Raji (cell line): ENCODE results near the gene TREX2.

ENCODE experiments used
- POLR2A ChIP-seq: IDR thresholded peaks from 2 replicates; pipeline ENCODE4 v1.6.1; 2011; ENCODE audit warnings: low read depth, low read length, control low read depth; ENCODE audit not compliant: insufficient read depth

The TREX2 gene

DNA sequence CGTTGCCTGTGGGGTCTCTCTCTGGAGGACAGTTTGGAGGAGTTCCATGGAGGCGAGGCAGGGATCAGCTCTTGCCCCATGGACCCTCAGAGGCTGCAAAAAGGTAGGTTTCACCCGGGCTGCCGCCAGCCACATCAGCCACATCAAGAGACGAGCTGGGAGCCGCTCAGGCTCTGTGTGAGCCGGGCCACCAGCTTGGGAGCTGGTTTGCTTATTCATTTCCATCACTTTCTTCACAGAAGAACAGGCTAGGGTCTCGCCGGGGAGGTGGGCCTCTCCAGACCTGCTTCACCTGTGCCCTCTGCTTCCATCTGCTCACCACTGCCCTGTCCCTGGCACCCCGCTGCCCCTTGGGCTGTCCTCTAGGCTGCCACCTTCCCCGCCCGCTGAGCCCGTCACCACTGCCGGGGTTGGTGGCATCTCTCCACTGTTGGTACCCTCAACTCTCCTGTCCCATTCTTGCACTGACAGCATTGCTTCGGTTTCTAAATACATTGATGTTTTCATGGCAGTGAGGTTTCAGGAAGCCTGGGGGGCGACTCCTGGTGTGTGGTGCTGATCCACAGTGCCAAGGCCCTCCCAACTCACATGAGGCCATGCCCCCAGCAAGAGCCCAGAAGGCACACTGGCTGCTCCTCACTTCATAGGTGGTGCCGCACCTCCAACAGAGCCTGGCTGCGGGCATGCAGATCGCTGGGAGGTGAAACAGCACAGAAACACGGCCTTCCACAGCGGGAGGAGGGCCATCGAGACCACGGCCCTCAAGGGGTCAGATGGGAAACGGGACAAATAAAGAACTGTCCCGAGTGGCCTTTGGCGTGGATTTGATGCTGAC, 4.5 kb upstream of the TREX2 start:
- no peak for TF ChIP-seq POLR2A

DNA sequence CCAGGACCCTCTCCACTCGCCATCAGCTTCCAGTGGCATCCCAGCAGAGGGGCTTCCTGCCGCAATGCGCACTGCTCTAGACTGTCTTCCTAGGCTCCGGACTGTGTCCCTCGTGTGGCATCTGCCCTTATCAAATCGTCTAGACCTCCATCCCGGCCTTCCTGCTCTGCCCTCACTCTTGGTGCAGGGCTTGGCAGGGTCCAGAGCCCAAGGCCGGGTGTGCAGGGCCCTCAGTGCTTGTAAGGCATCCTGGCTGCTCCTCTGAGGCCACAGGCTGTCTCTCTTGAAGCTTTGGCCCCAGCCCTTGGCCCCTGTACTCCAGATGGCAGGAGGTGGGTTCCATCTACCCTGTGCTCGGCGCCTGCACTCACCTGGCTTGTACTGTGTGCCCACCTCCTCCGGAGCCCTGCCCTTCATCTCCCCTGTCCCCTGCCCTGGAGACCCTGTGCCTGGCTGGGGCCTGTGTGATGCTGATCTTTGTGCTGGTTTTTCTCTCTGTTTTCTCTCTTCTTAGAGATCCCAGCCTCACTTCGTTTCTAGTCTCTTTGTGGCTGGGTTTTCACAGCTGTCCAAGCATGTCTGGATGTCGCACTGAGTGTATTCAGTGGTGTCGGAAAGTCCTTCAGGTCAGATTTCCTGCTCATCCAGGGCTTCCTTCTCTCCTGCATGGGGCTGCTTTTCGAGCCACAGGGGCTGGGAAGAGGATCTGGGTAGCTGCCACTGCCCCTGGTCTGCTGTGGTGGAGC, 3.7 kb upstream of the TREX2 start:
- TF ChIP-seq POLR2A, result no peak

DNA sequence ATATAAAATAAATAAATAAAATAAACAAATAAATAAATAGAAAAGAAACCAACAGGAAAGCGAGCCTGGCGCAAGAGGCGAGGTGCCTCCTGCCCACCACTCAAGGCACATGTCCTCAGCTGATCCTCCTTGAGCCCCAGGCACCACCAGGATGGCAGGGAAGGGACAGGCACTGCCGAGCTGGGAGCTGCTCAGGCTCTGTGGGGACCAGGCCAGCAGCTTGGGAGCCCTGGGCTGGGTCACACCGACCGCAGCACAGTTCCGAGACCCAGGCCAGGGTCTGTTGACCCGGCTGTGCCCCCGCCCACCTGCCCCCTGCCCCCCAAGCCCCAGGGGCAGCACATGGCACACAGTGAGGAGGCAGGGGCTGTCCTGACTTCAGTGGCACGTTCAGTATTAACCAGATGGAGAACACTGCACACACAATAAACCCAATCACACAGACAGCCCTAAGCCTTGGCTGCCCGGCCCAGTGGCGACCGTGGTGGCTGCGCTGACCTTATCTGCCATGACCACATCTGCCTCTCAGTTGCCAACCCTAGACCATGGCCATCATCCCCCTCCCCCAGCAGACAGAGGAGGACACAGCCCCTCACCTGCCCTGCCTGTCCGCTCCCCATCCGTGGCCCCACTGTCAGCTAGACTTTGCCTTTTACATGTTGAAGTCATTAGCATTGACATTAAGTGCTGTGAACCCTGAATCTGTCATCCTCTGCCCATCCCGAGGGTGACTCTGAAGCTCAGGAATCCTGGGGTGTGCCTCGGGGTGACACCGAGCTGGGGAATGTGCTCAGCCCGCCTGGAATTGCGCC, 2.9 kb upstream of the TREX2 start:
- TF ChIP-seq POLR2A, result no peak

DNA sequence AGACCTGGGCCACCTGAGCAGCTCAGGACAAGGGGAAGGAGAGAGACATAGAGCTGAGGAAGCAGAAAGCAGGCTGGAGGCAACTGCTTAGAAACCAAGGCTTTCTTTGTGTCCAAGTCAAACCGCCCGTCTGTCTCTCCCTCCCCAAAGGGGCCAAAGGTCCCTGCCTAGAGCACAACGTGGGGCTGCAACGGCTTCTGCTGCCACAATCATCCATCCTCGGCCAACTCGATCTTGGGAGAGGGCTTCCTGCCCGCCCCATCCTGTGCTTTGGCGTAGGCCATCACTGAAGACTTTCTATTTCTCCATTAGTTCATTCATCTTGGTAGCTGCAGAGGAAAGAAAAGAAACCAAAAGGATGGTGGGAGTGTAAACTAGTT, 1.7 kb upstream of the TREX2 start:
- TF ChIP-seq POLR2A, result no peak

DNA sequence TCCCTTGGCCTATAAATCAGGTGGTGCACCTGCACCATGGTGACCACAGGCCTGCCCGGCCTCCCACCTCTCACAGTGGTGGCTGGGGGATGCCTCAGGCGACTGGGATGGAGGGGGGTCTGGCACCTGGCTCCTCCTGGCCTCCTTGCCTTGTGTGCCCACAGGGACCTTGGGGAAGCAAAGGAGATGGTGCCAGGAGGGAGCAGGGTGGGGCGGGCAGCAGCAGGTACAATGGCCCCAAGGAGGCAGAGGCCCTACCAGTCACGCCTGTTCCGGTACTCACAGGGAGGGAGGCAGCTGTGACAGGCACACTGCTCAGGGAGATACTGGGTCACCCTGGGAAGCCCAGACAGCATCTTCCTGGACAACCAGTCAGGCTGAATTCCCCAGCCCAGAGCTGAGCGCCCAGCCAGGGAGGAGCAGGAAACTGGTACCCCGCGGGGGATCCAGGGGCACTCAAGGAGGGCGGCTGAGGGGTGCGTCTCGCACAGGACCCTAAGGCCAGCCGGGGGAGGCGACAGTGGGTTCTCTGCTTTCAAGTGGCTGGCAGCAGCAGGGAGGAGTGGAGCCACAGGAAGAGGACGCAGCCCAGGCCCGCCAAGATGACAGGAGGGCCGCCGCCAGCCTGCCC, 1.2 kb upstream of the TREX2 start:
- no peak for TF ChIP-seq POLR2A

- TF ChIP-seq POLR2A, result no peak
These were observed 730 bp upstream of the TREX2 start for GRCh38 chrX:153446636-153446936.

GRCh38 chrX:153445106-153445855, 575 bp downstream of the TREX2 start:
- no peak for TF ChIP-seq POLR2A

- no peak for TF ChIP-seq POLR2A
These were observed 1.4 kb downstream of the TREX2 start for GRCh38 chrX:153444333-153445011.

DNA sequence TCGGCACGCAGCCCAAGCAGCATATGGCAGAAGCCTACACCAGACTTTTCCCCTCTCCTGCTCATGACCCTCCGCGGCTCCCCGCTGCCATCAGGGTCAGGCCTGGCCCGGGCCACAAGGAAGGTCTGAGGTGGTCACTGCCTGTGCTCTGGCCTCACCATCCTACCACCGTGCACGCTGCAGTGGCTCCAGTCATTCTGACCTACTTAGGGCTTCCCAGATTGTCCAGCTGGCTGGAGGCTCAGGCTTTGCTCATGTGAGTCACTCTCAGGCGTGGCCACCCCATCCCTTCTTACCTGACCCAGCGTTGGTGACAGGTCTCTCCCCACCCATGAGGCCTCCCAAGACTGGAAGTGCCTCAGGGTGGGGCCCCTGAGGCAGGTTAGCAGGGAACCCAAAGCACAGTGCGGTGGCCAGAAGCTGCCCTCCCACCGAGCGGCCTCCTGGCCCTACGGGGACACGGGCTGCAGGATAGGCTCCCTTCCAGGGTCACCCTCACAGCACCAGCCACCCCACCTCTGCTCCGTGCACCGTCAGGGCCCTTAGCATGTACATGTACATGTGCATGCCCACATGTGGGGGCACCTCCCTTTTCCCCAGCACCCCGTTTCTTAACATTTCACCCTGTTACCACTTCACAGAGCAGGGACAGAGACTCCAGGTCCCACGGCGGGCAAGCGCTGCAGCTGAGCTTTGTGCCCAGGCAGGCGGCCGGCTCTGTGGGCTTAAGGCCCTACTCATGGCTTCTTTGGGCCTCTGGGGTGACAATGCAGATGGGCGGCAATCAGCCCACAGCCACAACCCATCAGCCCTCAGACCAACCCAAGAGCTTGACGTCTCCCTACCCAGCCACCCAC, 2.2 kb downstream of the TREX2 start:
- no peak for TF ChIP-seq POLR2A

GRCh38 chrX:153442463-153442862, 3.4 kb downstream of the TREX2 start:
- TF ChIP-seq POLR2A, result no peak

DNA sequence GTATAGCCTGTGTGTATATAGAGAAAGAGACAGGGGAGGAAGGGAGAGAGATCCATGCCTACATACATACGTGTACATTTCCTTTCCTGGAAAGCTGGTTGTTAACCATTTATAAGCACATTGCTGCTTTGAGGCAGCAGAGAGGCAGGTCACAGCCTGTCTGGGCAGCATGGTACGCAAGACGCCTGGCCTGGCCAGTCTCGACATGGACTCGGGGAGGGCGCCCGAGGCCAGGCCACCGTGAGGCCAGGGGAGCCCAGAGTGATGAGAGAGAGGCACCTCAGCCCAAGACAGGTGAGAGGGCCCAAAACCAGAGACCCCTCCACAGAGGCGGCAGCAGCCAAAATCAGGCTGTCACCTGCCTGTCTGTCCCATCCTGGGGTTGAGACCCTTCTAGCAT, 3.9 kb downstream of the TREX2 start:
- no peak for TF ChIP-seq POLR2A

DNA sequence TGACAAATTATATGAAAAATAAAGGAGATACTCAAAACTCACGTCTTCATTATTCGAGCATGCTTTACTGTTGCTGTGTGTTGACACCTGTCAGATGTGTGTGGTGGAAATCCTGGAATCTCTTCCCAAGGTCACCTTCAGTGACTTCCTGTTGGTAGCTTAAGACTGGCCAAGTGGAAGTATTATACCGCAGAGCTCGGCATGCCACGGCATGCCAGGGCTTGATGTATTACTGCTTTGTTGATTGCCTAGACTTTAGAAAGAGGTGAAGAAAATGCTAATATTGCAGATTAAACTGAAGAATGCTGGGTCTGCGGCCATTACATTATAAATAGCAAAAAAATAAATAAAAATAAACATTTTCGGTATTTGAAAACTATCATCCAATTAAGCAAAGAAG, 4.6 kb downstream of the TREX2 start:
- no peak for TF ChIP-seq POLR2A

GRCh38 chrX:153440556-153441135, 5.2 kb downstream of the TREX2 start:
- TF ChIP-seq POLR2A, result no peak

GRCh38 chrX:153439977-153440376, 5.9 kb downstream of the TREX2 start:
- TF ChIP-seq POLR2A, result no peak
